GM23248 (cell line): Measurements from ENCODE around the gene LDLRAD4.

ENCODE experiments used
- EZH2 ChIP-seq: fragments of 200-600 bp; sonication (generic); IDR thresholded peaks from 2 replicates; pipeline ENCODE4 v1.6.1; 2018; ENCODE audit warnings: antibody characterized with exemption, mild to moderate bottlenecking; ENCODE audit not compliant: insufficient read depth, poor library complexity, severe bottlenecking
- EZH2phosphoT487 ChIP-seq: fragments of 200-600 bp; sonication (generic); IDR thresholded peaks from 2 replicates; pipeline ENCODE4 v1.6.1; 2018; ENCODE audit warnings: antibody characterized with exemption, moderate library complexity, mild to moderate bottlenecking, low read depth; ENCODE audit not compliant: insufficient read depth

DNA sequence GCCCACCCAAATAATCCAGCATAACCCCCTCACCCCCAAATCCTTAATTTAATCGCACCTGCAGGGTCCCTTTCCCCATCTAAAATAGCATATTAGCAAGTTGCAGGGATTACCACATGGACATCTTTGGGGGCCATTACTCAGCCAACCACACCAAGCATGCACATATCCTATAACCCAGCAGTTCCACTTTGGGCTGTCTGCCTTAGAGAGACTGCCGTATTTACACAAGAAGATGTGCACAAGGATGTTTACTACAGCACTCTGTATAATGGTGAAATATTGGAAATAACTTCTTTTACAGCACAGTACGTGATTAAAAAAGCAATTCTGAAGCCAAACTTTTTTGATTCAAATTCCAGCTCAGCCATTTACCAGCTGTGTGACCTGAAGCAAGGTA, 17.3 kb upstream of the LDLRAD4 start:
- TF ChIP-seq EZH2 = no peak
- no peak for TF ChIP-seq EZH2phosphoT487
